Lower leg skin (tissue), 4 donors: ENCODE data around the gene ALCAM. TPM values are rescaled to one million over a fixed set of nuclear protein-coding genes. Genes with fewer than 3 reads are reported as not detected.

Experiments used
- DNase-seq, 2 donors: peaks; one replicate each; pipeline ENCODE4 v3.0.0-alpha.2; 2019; ENCODE audit warnings: low spot score in 2 of 2
- H3K4me3 ChIP-seq: fragments of 200-600 bp; sonication (generic); 2 replicates; pipeline ENCODE4 v1.5.1; 2017; ENCODE audit warnings: mild to moderate bottlenecking, low read depth; ENCODE audit not compliant: poor library complexity, severe bottlenecking
- CTCF ChIP-seq, 3 donors: fragments of 450-650 bp; IDR thresholded peaks; one replicate each; pipeline ENCODE4 v1.5.1; 2016; ENCODE audit warnings: antibody characterized with exemption in 3 of 3, mild to moderate bottlenecking in 3 of 3, moderate library complexity in 2 of 3
- POLR2A ChIP-seq, 2 donors: fragments of 450-650 bp; IDR thresholded peaks; one replicate each; pipeline ENCODE4 v1.6.1; 2016 to 2017; ENCODE audit warnings: antibody characterized with exemption in 2 of 2, mild to moderate bottlenecking in 1 of 2, moderate library complexity in 1 of 2
- WGBS, 2 donors: methylation state at CpG; one replicate each; pipeline ENCODE4 v1.1.5; 2018; 5-methylcytosine and 5-hydroxymethylcytosine counted together
- intact Hi-C: fragments of 100-400 bp; cut with DNase I; formaldehyde crosslinking; loops from one replicate; pipeline ENCODE4 v1.15.0; 2023; ENCODE audit warnings: low total_unique reads
- total RNA-seq, 4 donors: library from RNA; depleted of rRNA; stranded (reverse); fragments of >200 nt; gene quantifications; one replicate each; pipeline ENCODE4 v1.1.0, GENCODE V29; 2016

ALCAM gene
- total RNA-seq, 4 donors from 2014 or later = 21.2 to 58.0 (median 31.1) TPM

GRCh38 chr3:105327662-105328337 lies 38.9 kb upstream of the ALCAM start:
- no peak for DNase-seq
- H3K4me3 ChIP-seq = no peak overlapping the region
- intact Hi-C loops = no loop called here
- TF ChIP-seq POLR2A (IDR thresholded peaks at IDR 0.05) (no peak), CTCF (IDR thresholded peaks at IDR 0.05) (no peak)

GRCh38 chr3:105328338-105328730 lies 38.4 kb upstream of the ALCAM start:
- TF ChIP-seq CTCF (IDR thresholded peaks at IDR 0.05) (no peak), POLR2A (IDR thresholded peaks at IDR 0.05) (no peak)
- WGBS, 2 donors = 60 to 75% methylated on average over 2 of the region's 2 CpGs
- intact Hi-C loops = no loop called here
- H3K4me3 ChIP-seq = no peak overlapping the region
- DNase-seq = no peak

GRCh38 chr3:105332961-105333360 lies 33.7 kb upstream of the ALCAM start:
- no peak overlapping the region for H3K4me3 ChIP-seq
- 88 to 90% methylated on average over 1 of the region's 1 CpG for WGBS, 2 donors
- intact Hi-C loops = no loop called here
- TF ChIP-seq CTCF (IDR thresholded peaks at IDR 0.05) (no peak), POLR2A (IDR thresholded peaks at IDR 0.05) (no peak)
- no peak for DNase-seq

- no peak overlapping the region for H3K4me3 ChIP-seq
- intact Hi-C loops = no loop called here
- DNase-seq = no peak
- TF ChIP-seq CTCF (IDR thresholded peaks at IDR 0.05) = no peak
- no peak for TF ChIP-seq POLR2A (IDR thresholded peaks at IDR 0.05)
- 78 to 80% methylated on average over 1 of the region's 1 CpG for WGBS, 2 donors
Measured at GRCh38 chr3:105334138-105334882, 32.4 kb upstream of the ALCAM start.

GRCh38 chr3:105339946-105340345 lies 26.8 kb upstream of the ALCAM start:
- 50 to 52% methylated on average over 1 of the region's 1 CpG for WGBS, 2 donors
- TF ChIP-seq POLR2A (IDR thresholded peaks at IDR 0.05) (no peak), CTCF (IDR thresholded peaks at IDR 0.05) (no peak)
- no peak for DNase-seq
- H3K4me3 ChIP-seq = no peak overlapping the region
- intact Hi-C loops = no loop called here
